Epithelial cell of proximal tubule (primary cell): ENCODE data around the gene PDZD2. TPM values are rescaled to one million over a fixed set of nuclear protein-coding genes. Genes with fewer than 3 reads are reported as not detected.
"Not testable (repeated sequence)": the region's sequence is repeated elsewhere in the genome, so short reads cannot be mapped to it uniquely, and the experiment has no call there.

Source experiments
- DNase-seq: peaks from one replicate; pipeline ENCODE4 v3.0.0-alpha.2; 2011; ENCODE audit warnings: low read depth
- H3K4me3 ChIP-seq: 2 replicates; pipeline ENCODE4 v1.5.1; 2011; ENCODE audit warnings: low read depth, mild to moderate bottlenecking, low read length
- total RNA-seq: library from RNA; depleted of rRNA; stranded (reverse); fragments of >200 nt; gene quantifications from 2 replicates; pipeline ENCODE4 v1.2.3, GENCODE V29; 2015
- TF ChIP-seq, protein P1 (sequence below): conservative IDR thresholded peaks from 2 replicates; pipeline ENCODE4 v1.5.1; 2012; ENCODE audit warnings: low read depth, mild to moderate bottlenecking, low read length

The PDZD2 gene
- total RNA-seq, 1 donor from 2014 or later = 8.4 TPM

DNA sequence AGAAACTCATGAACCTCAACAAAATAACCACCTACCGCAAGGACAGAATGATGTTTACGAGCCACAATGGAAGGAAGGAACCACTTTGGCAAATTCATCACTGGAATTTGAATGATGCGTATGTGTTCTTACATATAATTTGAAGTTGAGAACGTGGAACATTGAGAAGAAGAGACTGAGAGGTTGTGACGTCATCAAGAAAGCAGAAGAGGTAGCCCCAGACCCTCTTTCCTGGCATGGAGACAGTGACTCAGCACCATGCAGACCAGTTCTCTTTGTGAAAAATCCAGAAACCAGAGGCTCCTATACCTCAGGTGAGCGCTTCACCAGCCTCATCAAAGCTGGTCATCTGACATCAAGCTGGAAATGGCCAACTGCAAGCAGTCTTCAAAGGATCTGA is 124.5 kb downstream of the PDZD2 start:
- no peak overlapping the region for H3K4me3 ChIP-seq
- TF ChIP-seq, protein P1, sequence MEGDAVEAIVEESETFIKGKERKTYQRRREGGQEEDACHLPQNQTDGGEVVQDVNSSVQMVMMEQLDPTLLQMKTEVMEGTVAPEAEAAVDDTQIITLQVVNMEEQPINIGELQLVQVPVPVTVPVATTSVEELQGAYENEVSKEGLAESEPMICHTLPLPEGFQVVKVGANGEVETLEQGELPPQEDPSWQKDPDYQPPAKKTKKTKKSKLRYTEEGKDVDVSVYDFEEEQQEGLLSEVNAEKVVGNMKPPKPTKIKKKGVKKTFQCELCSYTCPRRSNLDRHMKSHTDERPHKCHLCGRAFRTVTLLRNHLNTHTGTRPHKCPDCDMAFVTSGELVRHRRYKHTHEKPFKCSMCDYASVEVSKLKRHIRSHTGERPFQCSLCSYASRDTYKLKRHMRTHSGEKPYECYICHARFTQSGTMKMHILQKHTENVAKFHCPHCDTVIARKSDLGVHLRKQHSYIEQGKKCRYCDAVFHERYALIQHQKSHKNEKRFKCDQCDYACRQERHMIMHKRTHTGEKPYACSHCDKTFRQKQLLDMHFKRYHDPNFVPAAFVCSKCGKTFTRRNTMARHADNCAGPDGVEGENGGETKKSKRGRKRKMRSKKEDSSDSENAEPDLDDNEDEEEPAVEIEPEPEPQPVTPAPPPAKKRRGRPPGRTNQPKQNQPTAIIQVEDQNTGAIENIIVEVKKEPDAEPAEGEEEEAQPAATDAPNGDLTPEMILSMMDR = no peak
- no peak for DNase-seq

DNA sequence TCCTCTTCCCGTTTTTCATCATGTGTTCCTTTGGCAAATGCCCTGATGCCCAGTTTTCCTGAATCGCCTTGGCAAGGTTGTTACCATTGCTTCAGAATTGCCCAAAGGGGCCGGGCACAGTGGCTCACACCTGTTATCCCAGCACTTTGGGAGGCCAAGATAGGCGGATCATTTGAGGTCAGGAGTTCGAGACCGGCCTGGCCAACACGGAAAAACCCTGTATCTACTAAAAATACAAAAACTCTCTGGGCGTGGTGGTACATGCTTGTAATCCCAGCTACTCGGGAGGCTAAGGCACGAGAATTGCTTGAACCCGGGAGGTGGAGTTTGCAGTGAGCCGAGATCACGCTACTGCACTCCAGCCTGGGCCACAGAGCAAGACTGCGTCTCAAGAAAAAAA is 125.8 kb downstream of the PDZD2 start:
- not testable (repeated sequence) for DNase-seq

DNA sequence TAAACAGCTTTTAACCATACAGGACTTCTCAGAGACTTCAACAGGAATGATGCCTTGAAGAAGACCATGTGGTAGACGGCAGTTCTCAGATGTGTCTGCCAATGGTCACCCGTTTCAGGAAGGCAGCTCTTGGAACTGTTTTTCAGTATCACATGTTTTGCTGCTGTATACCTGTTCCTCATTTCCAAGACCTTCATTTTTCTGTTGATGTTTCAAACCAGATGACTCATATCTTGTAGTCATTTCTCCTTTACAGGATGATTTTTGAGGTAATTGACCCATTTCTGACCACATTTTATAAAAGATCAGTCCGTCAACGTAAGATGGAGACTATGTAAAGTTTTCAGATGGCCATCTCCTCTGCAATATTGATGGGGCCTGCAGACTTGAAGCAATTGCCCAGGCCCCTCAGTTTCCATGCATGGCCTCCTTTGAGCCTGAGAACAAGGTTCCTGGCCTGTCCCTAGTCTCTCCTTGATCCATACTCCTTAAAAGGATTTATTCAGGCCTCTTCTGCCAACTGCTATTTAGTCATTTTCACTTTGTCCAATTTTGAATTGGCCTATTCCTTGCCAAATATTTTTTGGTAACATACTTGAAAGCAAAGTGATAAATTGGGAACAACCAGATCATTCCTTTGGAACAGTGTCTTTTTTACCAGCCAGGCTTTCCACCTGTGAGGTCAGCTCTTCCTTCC is 128.6 kb downstream of the PDZD2 start:
- TF ChIP-seq, protein P1 = no peak
- no peak overlapping the region for H3K4me3 ChIP-seq
- no peak for DNase-seq

More for the DNA sequence above, 125.8 kb downstream of the PDZD2 start:
- H3K4me3 ChIP-seq = not testable (repeated sequence)

DNA sequence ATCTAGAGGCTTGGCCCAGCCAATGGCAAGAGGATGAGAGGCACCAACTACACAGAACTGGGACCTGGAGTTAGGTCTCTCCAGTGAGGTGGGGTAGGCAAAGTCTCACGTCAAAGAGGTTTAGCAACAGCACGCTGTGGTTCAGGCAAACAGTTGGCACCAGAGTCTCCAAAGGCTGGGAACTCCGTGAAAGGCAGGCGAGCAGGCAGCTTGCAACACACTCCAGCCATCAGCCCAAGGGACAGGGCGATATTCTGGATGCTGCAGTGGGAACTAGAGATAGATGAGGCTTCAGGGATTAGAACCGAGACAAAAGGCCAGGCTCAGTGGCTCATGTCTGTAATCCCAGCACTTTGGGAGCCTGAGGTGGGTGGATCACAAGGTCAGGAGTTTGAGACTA is 129.1 kb downstream of the PDZD2 start:
- TF ChIP-seq, protein P1 = no peak
- no peak for DNase-seq
- no peak overlapping the region for H3K4me3 ChIP-seq

DNA sequence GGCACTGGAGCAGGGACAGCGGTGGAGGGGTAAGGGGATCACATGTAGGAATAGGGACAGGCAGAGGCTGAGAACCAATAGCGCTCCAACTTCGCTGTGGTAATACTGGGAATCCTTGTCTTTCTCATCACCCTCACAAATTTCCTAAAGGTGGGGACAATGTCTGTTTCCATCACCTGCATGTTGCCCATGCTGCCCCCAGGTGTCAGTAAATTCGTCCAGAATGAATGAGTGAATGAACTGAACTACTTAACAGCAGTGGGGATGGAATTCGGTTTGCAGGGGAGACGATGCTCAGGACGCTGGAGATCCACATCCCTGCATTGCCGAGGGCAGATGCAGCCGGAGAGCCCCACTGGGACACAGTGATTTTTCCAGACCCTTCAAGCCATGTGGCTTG is 129.9 kb downstream of the PDZD2 start:
- H3K4me3 ChIP-seq = no peak overlapping the region
- TF ChIP-seq, protein P1 = no peak
- DNase-seq = no peak

DNA sequence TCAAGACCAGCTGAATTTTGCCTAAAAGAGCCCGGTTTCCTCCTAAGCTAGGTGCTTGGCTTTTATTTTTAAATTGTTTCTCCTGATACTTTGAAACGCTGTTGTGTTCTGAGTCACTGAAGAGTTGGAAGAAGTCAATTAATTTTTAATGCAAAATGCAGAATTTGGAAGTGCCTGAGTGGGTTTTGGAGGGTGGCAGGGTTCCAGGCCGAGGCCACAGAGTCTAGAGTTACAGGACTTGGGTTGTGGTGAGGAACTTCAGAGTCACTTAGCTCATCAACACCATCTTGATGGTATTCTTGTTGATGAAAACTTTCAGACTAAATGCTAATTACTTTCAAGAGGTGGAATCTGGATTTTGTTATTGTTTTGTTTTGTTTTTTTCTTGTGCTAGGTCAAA is 130.6 kb downstream of the PDZD2 start:
- no peak for DNase-seq
- H3K4me3 ChIP-seq = no peak overlapping the region
- TF ChIP-seq, protein P1 = no peak

DNA sequence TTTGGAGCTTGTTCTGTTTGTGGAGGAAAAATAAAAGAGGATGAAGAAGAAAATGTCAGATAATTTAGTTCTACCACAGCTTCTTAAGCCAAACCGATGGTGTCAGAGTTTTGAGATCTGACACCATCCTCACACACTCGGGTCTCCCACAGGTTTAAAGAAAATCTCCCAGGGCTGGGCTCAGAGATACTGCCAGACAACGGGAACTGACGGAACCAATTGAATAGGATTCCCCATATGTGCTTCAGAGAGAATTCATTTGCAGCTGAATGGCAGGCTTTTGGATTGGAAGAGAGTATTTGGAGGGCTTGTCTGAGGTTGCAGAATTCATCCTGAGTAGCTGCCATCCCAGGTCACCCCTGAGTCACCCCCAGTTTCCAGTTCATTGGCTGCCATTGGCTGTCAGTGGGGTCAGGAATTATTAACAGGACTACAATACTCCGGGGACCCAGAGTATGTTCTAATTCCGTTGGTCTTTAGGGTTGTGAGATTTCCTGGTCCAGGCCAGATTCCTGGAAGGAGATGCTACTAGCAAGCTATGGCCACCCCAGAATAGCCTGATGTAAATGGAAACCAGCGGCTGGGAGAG is 131.3 kb downstream of the PDZD2 start:
- TF ChIP-seq, protein P1 = no peak

More for the DNA sequence above, 131.3 kb downstream of the PDZD2 start:
- DNase-seq = no peak
- H3K4me3 ChIP-seq = no peak overlapping the region
